Cardiac fibroblast (primary cell): Measurements from ENCODE around the gene HS3ST5.

Source experiments
- DNase-seq, 2 donors: peaks; one replicate each; pipeline versions ENCODE4 v3.0.0 to v3.0.0-alpha.2; 2010; ENCODE audit warnings: low read depth in 2 of 2
- H3K4me3 ChIP-seq, 2 donors: replicated peaks in 1 of 2; 1 replicate in 1 of 2; 2 replicates in 1 of 2; pipeline ENCODE4 v1.5.1; 2011; ENCODE audit warnings: low read depth in 2 of 2, low read length in 2 of 2, mild to moderate bottlenecking in 2 of 2, moderate library complexity in 1 of 2
- CTCF ChIP-seq: IDR thresholded peaks from one replicate; pipeline ENCODE4 v1.5.1; 2011; ENCODE audit warnings: low read depth, mild to moderate bottlenecking, low read length, inconsistent platforms

HS3ST5 gene

GRCh38 chr6:114058435-114058834, 284.4 kb downstream of the HS3ST5 start:
- no peak overlapping the region for H3K4me3 ChIP-seq
- no peak for DNase-seq
- TF ChIP-seq CTCF: no peak

GRCh38 chr6:114055763-114056162, 287.1 kb downstream of the HS3ST5 start:
- no peak for DNase-seq
- no peak overlapping the region for H3K4me3 ChIP-seq
- TF ChIP-seq CTCF: no peak

- DNase-seq: no peak
- TF ChIP-seq CTCF: no peak
- H3K4me3 ChIP-seq: no peak overlapping the region
Observed at GRCh38 chr6:114055349-114055748, 287.5 kb downstream of the HS3ST5 start.

GRCh38 chr6:114053791-114054190, 289.0 kb downstream of the HS3ST5 start:
- no peak for DNase-seq
- TF ChIP-seq CTCF: no peak
- no peak overlapping the region for H3K4me3 ChIP-seq

GRCh38 chr6:114052141-114052540, 290.7 kb downstream of the HS3ST5 start:
- no peak for DNase-seq
- no peak overlapping the region for H3K4me3 ChIP-seq
- TF ChIP-seq CTCF: no peak

- no peak overlapping the region for H3K4me3 ChIP-seq
- no peak for DNase-seq
Observed at GRCh38 chr6:114051031-114051430, 291.8 kb downstream of the HS3ST5 start.

More at GRCh38 chr6:114051031-114051430, 291.8 kb downstream of the HS3ST5 start:
- no peak for TF ChIP-seq CTCF
